HEK293T (cell line): ENCODE data around the gene PLGRKT.
"Not testable (repeated sequence)": the region's sequence is repeated elsewhere in the genome, so short reads cannot be mapped to it uniquely, and the experiment has no call there.

ENCODE experiments used
- CTCF ChIA-PET: fragments of 350-600 bp; formaldehyde crosslinking; extraction: SDS; loops from one replicate; lab custom pipeline; 2021; ENCODE audit warnings: antibody characterized with exemption, inconsistent platforms; lab: Yijun Ruan, JAX
- POLR2A ChIA-PET: fragments of 350-600 bp; formaldehyde crosslinking; extraction: SDS; loops from one replicate; lab custom pipeline; 2020; ENCODE audit warnings: antibody characterized with exemption, inconsistent platforms; lab: Yijun Ruan, JAX
- DNase-seq: peaks from one replicate; pipeline ENCODE4 v3.0.0; 2012; ENCODE audit warnings: mixed read lengths; ENCODE audit errors: extremely low spot score
- ARNT ChIP-seq: fragments of 450-650 bp; IDR thresholded peaks from 2 replicates; pipeline ENCODE4 v1.6.1; 2017; ENCODE audit warnings: mild to moderate bottlenecking
- BHLHE40 ChIP-seq: fragments of 450-650 bp; IDR thresholded peaks from 2 replicates; pipeline ENCODE4 v1.6.1; 2016; ENCODE audit warnings: mild to moderate bottlenecking, moderate library complexity, borderline replicate concordance
- CTBP1 ChIP-seq: fragments of 450-650 bp; IDR thresholded peaks from 2 replicates; pipeline ENCODE4 v1.6.1; 2016; ENCODE audit warnings: borderline replicate concordance
- ELF4 ChIP-seq: fragments of 450-650 bp; IDR thresholded peaks from 2 replicates; pipeline ENCODE4 v1.6.1; 2017; ENCODE audit warnings: antibody characterized with exemption
- FOXA1 ChIP-seq: fragments of 450-650 bp; IDR thresholded peaks from 2 replicates; pipeline ENCODE4 v1.6.1; 2016; ENCODE audit warnings: mild to moderate bottlenecking
- FOXK2 ChIP-seq: fragments of 450-650 bp; IDR thresholded peaks from 2 replicates; pipeline ENCODE4 v1.6.1; 2016; ENCODE audit warnings: mild to moderate bottlenecking
- FOXM1 ChIP-seq: fragments of 450-650 bp; IDR thresholded peaks from 2 replicates; pipeline ENCODE4 v1.6.1; 2017; ENCODE audit warnings: mild to moderate bottlenecking, borderline replicate concordance
- HDGF ChIP-seq: fragments of 450-650 bp; IDR thresholded peaks from 2 replicates; pipeline ENCODE4 v1.6.1; 2017; ENCODE audit warnings: antibody characterized with exemption, borderline replicate concordance
- L3MBTL2 ChIP-seq: fragments of 450-650 bp; conservative IDR thresholded peaks from 2 replicates; pipeline ENCODE4 v1.6.1; 2016; ENCODE audit warnings: mild to moderate bottlenecking
- LEF1 ChIP-seq: fragments of 450-650 bp; IDR thresholded peaks from 2 replicates; pipeline ENCODE4 v1.6.1; 2017; ENCODE audit warnings: mild to moderate bottlenecking, borderline replicate concordance
- NFRKB ChIP-seq: fragments of 450-650 bp; IDR thresholded peaks from 2 replicates; pipeline ENCODE4 v1.6.1; 2016; ENCODE audit warnings: mild to moderate bottlenecking, moderate library complexity
- SP1 ChIP-seq: fragments of 450-650 bp; IDR thresholded peaks from 2 replicates; pipeline ENCODE4 v1.6.1; 2017
- SUZ12 ChIP-seq: fragments of 450-650 bp; IDR thresholded peaks from 2 replicates; pipeline ENCODE4 v1.6.1; 2016; ENCODE audit warnings: mild to moderate bottlenecking
- TARDBP ChIP-seq: fragments of 450-650 bp; IDR thresholded peaks from 2 replicates; pipeline ENCODE4 v1.6.1; 2016
- ZNF384 ChIP-seq: fragments of 450-650 bp; IDR thresholded peaks from 2 replicates; pipeline ENCODE4 v1.6.1; 2016
- TF ChIP-seq, protein P1 (sequence below): fragments of 450-650 bp; IDR thresholded peaks from 2 replicates; pipeline ENCODE4 v1.6.1; 2016

The PLGRKT gene

DNA sequence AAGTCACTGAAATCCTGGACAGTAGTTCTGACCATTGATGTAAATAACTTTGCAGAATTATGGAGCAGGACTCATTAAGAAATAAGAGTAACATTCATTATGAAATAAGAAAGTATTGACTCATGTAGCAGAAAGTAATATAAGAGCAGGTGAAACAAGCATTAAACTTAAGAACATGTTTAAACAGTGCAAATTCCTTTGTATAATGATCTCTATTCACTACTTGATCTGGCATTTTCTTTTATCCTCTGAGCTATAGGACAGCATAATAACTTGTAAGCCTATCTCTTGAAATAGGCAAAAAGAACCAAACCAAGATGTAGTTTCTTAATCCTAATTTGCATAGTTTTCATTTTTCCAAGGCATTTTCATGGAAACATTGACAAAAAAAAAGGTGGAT is 42.3 kb downstream of the PLGRKT start:
- ChIA-PET CTCF (no interaction called here), POLR2A (no interaction called here)
- no peak for DNase-seq
- TF ChIP-seq SP1 (no peak), TARDBP (no peak), FOXK2 (no peak), ZNF384 (no peak), BHLHE40 (no peak), CTBP1 (no peak), SUZ12 (no peak), FOXM1 (no peak), NFRKB (no peak), LEF1 (no peak), ARNT (no peak), FOXA1 (no peak), L3MBTL2 (no peak), HDGF (no peak), ELF4 (no peak)
- TF ChIP-seq, protein P1, sequence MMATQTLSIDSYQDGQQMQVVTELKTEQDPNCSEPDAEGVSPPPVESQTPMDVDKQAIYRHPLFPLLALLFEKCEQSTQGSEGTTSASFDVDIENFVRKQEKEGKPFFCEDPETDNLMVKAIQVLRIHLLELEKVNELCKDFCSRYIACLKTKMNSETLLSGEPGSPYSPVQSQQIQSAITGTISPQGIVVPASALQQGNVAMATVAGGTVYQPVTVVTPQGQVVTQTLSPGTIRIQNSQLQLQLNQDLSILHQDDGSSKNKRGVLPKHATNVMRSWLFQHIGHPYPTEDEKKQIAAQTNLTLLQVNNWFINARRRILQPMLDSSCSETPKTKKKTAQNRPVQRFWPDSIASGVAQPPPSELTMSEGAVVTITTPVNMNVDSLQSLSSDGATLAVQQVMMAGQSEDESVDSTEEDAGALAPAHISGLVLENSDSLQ, result no peak

DNA sequence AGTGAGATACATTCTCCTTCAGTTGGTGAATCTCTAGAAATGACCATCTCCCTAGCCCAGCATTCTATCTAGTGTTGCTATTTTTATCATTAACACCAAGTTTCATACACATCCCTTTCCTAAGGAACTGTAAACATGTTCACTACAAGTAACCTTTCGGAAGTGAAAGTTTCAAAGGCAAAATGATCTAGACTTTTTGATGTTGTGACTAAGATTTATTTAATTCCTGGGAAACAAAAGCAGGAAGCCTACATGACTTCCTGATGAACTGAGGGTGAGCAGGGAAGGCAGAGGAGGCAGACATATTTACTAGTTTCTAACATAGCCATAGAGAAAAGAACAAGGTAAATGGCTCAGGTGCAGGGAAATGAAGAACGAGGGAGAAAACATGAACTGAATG is 43.7 kb downstream of the PLGRKT start:
- POLR2A ChIA-PET, CTCF ChIA-PET, DNase-seq: not testable (repeated sequence)

DNA sequence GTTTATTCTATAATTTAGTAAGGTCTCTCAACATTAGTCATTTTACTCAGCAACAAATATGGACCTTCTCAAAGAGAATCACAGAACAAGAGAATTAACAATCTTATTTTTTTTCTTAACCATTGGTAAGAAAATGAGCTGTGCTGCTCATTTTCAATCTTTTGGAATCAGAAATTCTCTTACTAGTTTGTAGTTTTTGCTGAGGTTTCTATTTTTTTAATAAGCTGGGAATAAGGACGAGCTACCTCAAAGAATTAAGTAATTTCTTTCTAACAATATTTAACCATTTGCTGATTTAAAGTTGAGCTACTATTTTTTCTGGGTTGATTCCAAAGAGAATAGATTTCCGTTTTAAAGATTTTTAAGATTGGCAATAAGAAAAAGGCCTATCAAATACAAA is 44.2 kb downstream of the PLGRKT start:
- DNase-seq, result no peak
- ChIA-PET CTCF (no interaction called here), POLR2A (no interaction called here)
- no peak for TF ChIP-seq BHLHE40
- TF ChIP-seq NFRKB, result no peak
- no peak for TF ChIP-seq CTBP1
- no peak for TF ChIP-seq FOXM1
- no peak for TF ChIP-seq L3MBTL2
- TF ChIP-seq SUZ12, result no peak
- no peak for TF ChIP-seq SP1
- TF ChIP-seq ARNT, result no peak
- TF ChIP-seq TARDBP, result no peak
- TF ChIP-seq ELF4, result no peak
- TF ChIP-seq HDGF, result no peak
- no peak for TF ChIP-seq FOXA1
- TF ChIP-seq, protein P1, result no peak
- no peak for TF ChIP-seq LEF1

DNA sequence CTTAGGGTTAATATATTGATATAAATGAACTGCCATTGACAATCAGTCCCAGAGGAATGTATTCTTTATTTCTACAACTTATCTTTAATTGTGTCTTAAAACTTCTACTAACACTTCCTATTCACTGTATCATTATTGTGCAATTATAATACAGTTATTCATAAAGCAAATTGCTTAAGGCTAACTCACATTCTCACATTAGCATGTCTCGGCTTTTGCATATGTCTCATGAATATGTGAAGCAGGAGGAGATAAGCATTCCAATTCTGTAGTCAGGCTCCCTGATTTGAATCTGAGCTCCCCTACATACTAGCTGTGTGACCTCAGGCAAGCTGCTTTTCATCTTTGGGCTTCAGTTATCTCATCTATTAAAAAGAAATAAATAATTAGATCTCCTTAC is 45.4 kb downstream of the PLGRKT start:
- no peak for TF ChIP-seq BHLHE40
- TF ChIP-seq ARNT, result no peak
- TF ChIP-seq ELF4, result no peak
- no peak for TF ChIP-seq FOXA1
- TF ChIP-seq, protein P1, result no peak
- no peak for TF ChIP-seq TARDBP
- TF ChIP-seq FOXK2, result no peak
- POLR2A ChIA-PET, result no interaction called here
- no peak for DNase-seq
- CTCF ChIA-PET, result no interaction called here

DNA sequence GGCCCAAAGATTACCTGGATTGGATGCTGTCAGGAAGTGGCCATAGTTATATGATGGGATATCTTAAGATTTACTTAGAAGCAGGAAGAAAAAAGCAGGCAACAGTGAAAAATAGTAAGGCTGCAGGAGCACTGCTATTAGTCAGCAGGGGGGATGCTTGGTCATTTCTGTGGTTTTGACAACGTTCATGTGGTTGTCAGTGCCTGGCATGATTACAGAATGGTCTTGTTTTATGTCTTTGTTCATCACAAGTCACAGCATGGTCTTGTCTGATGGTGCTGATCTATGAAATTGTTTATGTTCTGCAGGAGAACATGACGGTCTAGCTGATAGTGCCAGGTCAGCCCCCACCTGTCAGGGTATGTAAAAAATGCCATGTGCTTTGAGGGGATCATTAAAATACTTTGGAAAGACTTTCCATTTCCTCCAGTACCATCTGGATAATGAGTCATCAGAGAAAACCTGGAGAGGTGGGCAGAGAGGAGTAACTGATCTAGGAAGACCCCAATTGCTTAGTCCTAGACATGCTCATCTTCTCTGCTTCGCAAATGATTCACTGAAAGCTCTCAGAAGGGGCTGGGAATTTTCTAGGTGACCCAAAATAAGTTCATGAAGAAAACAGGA is 48.5 kb downstream of the PLGRKT start:
- CTCF ChIA-PET, result no interaction called here
- DNase-seq, result no peak

DNA sequence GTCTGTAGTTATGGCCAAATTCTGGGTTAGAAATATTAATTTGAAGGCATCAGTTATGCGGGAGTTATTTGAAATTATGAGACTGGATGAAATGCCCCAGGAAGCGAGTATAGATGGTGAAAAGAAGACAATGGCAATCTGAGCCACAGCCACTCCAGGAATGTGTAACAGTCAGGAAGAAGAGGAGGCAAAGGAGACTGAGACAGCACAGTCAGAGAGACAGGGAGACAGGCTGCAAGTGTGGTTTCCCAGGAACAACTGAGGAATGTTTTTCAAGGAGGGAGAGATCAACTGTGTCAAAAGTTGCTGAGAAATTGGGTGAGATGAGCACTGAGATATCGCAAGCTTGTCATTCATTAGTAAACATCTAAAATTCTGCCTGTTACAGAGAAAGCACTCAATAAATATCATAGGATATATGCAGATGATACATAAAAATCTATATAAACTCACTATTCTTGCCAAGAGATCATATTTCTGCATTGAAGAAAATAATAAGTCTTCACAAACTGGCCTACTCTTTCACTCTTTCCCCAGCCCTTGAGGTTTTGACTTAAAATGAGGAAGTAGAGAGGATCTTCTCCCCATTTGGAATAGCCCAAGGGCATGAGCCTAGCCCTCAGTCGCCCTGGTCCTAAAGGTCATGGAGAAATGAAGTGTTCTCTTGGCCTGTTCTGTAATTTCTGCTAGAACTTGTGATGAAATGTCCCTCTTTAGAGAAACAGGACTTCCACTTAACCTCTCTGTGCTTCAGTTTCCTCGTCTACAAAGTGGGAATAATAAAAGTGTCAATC is 49.5 kb downstream of the PLGRKT start:
- CTCF ChIA-PET, result no interaction called here
- no peak for DNase-seq
- TF ChIP-seq, protein P1, result no peak
- POLR2A ChIA-PET, result no interaction called here

More for the DNA sequence above, 48.5 kb downstream of the PLGRKT start:
- TF ChIP-seq BHLHE40 (no peak), SUZ12 (no peak), ELF4 (no peak), LEF1 (no peak), FOXM1 (no peak), ARNT (no peak), HDGF (no peak), SP1 (no peak), FOXK2 (no peak), FOXA1 (no peak), CTBP1 (no peak), NFRKB (no peak), TARDBP (no peak)
- POLR2A ChIA-PET, result no interaction called here
